HCT116 (cell line): ENCODE measurements around the gene DND1. TPM values are rescaled to one million over a fixed set of nuclear protein-coding genes. Genes with fewer than 3 reads are reported as not detected.

Source experiments
- ATAC-seq: fragments of 200-7000 bp; cut with Tn5 transposase; 2 replicates; pipeline ENCODE4 v1.9.1; 2020; ENCODE audit warnings: mild to moderate bottlenecking, moderate library complexity
- BruUV-seq: library from RNA; stranded (reverse); fragments of 400-500 nt; replicated peaks from 2 replicates; lab custom pipeline; 2021; lab: Mats Ljungman, UMichigan
- CTCF ChIA-PET: fragments of 300-600 bp; sonication (Branson Sonifier 250); formaldehyde crosslinking; loops from one replicate; lab custom pipeline; 2021; ENCODE audit warnings: antibody characterized with exemption; lab: Charles Lee
- POLR2A ChIA-PET: fragments of 300-600, 350-600 bp; sonication (Branson Sonifier 250); formaldehyde crosslinking; loops from one replicate; lab custom pipeline; 2021; ENCODE audit warnings: antibody characterized with exemption; lab: Charles Lee
- RAD21 ChIA-PET, 2 experiments: fragments of 300-600 bp; sonication (Branson Sonifier 250); formaldehyde crosslinking; loops; one replicate each; lab custom pipeline; 2023; ENCODE audit warnings: low total read pairs in 2 of 2; ENCODE audit not compliant: uncharacterized antibody in 2 of 2, unreplicated experiment in 2 of 2, low non-redundant PET in 1 of 2; lab: Charles Lee
- DNase-seq: peaks from one replicate; pipeline ENCODE4 v3.0.0-alpha.2; 2010; ENCODE audit warnings: low read depth, low spot score
- H2AFZ ChIP-seq: fragments of 200-600 bp; shearing (Covaris generic), sonication (generic); 2 replicates; pipeline ENCODE4 v1.6.1; 2017; ENCODE audit warnings: low read depth, mixed run types, mixed read lengths, antibody characterized with exemption, low read length; ENCODE audit not compliant: poor library complexity, severe bottlenecking
- H3K27ac ChIP-seq: 2 replicates; pipeline ENCODE4 v1.5.1; 2012; ENCODE audit warnings: low read depth, low read length
- H3K27me3 ChIP-seq: fragments of 200-600 bp; sonication (generic); 2 replicates; pipeline ENCODE4 v1.6.1; 2016; ENCODE audit warnings: mixed run types, low read length, mixed read lengths; ENCODE audit not compliant: insufficient read depth
- H3K36me3 ChIP-seq, 2 experiments: fragments of 200-500 bp in 1 of 2; fragments of 200-600 bp in 1 of 2; sonication (Bioruptor generic) in 1 of 2; sonication (generic) in 1 of 2; 2 replicates each; pipeline versions ENCODE4 v1.5.1 to v1.6.1; 2014 to 2016; ENCODE audit warnings: low read length in 2 of 2, inconsistent platforms in 1 of 2, mixed read lengths in 1 of 2, mixed run types in 1 of 2; ENCODE audit not compliant: insufficient read depth in 2 of 2, control insufficient read depth in 1 of 2
- H3K4me1 ChIP-seq, 2 experiments: fragments of 200-600 bp in 1 of 2; sonication (generic) in 1 of 2; 2 replicates each; pipeline versions ENCODE4 v1.5.1 to v1.6.1; 2012 to 2017; ENCODE audit warnings: low read length in 2 of 2, inconsistent platforms in 1 of 2, mild to moderate bottlenecking in 1 of 2, mixed read lengths in 1 of 2, mixed run types in 1 of 2, moderate library complexity in 1 of 2; ENCODE audit not compliant: insufficient read depth in 2 of 2, control insufficient read depth in 1 of 2
- H3K4me2 ChIP-seq: fragments of 200-600 bp; sonication (generic); 2 replicates; pipeline ENCODE4 v1.6.1; 2017; ENCODE audit warnings: mixed run types, low read length, mixed read lengths
- H3K4me3 ChIP-seq, 2 experiments: fragments of 200-600 bp in 1 of 2; sonication (generic) in 1 of 2; replicated peaks in 1 of 2; 2 replicates each; pipeline ENCODE4 v1.5.1; 2011 to 2016; ENCODE audit warnings: low read length in 2 of 2, control low read depth in 1 of 2, low read depth in 1 of 2, mild to moderate bottlenecking in 1 of 2, mixed read lengths in 1 of 2, mixed run types in 1 of 2
- H3K79me2 ChIP-seq: fragments of 200-600 bp; sonication (generic); 2 replicates; pipeline ENCODE4 v1.6.1; 2017; ENCODE audit warnings: mild to moderate bottlenecking, mixed run types, low read length, moderate library complexity, mixed read lengths; ENCODE audit not compliant: insufficient read depth
- H3K9ac ChIP-seq: fragments of 200-600 bp; sonication (generic); 2 replicates; pipeline ENCODE4 v1.6.1; 2016; ENCODE audit warnings: low read length, mixed read lengths
- H3K9me2 ChIP-seq: fragments of 200-600 bp; sonication (generic), shearing (Covaris generic); 2 replicates; pipeline ENCODE4 v1.6.1; 2017; ENCODE audit warnings: mixed run types, mild to moderate bottlenecking, moderate library complexity; ENCODE audit not compliant: insufficient read depth
- H3K9me3 ChIP-seq, 2 experiments: fragments of 200-500 bp in 1 of 2; fragments of 200-600 bp in 1 of 2; sonication (Bioruptor generic) in 1 of 2; sonication (generic) in 1 of 2; 2 replicates each; pipeline ENCODE4 v1.6.1; 2014 to 2017; ENCODE audit warnings: low read length in 2 of 2, mixed read lengths in 2 of 2, inconsistent platforms in 1 of 2, low read depth in 1 of 2, mild to moderate bottlenecking in 1 of 2, mixed run types in 1 of 2, moderate library complexity in 1 of 2; ENCODE audit not compliant: control insufficient read depth in 1 of 2, insufficient read depth in 1 of 2
- H4K20me1 ChIP-seq: fragments of 200-600 bp; sonication (generic), shearing (Covaris generic); 2 replicates; pipeline ENCODE4 v1.6.1; 2017; ENCODE audit warnings: mixed run types, mild to moderate bottlenecking, moderate library complexity; ENCODE audit not compliant: insufficient read depth
- CEBPB ChIP-seq: IDR thresholded peaks from 2 replicates; pipeline ENCODE4 v1.6.1; 2012; ENCODE audit warnings: low read depth
- ELF1 ChIP-seq: IDR thresholded peaks from 2 replicates; pipeline ENCODE4 v1.6.1; 2012; ENCODE audit warnings: low read depth, borderline replicate concordance
- EZH2phosphoT487 ChIP-seq: fragments of 200-600 bp; IDR thresholded peaks from 2 replicates; pipeline ENCODE4 v1.6.1; 2018; ENCODE audit warnings: antibody characterized with exemption, borderline replicate concordance
- FOSL1 ChIP-seq: IDR thresholded peaks from 2 replicates; pipeline ENCODE4 v1.6.1; 2012; ENCODE audit warnings: low read depth
- MAX ChIP-seq: IDR thresholded peaks from 2 replicates; pipeline ENCODE4 v1.6.1; 2012
- POLR2AphosphoS5 ChIP-seq: IDR thresholded peaks from 2 replicates; pipeline ENCODE4 v1.6.1; 2011; ENCODE audit warnings: mild to moderate bottlenecking, low read depth, low read length, moderate library complexity
- SIN3A ChIP-seq: IDR thresholded peaks from 2 replicates; pipeline ENCODE4 v1.6.1; 2012; ENCODE audit warnings: low read depth
- SRF ChIP-seq: IDR thresholded peaks from 2 replicates; pipeline ENCODE4 v1.6.1; 2012; ENCODE audit warnings: low read depth
- TCF7L2 ChIP-seq: IDR thresholded peaks from 2 replicates; pipeline ENCODE4 v1.7.0; 2011; ENCODE audit warnings: borderline replicate concordance, inconsistent platforms; ENCODE audit not compliant: insufficient read depth, insufficient read length; ENCODE audit errors: extremely low read depth
- YY1 ChIP-seq: IDR thresholded peaks from 2 replicates; pipeline ENCODE4 v1.6.1; 2011; ENCODE audit warnings: low read length, low read depth, moderate library complexity, mild to moderate bottlenecking; ENCODE audit not compliant: insufficient replicate concordance; ENCODE audit errors: extremely low read depth
- intact Hi-C: fragments of 100-400 bp; cut with micrococcal nuclease; formaldehyde crosslinking; loops from 2 replicates; pipeline ENCODE4 v1.10.0; 2022
- total RNA-seq: library from RNA; stranded (reverse); gene quantifications from one replicate; pipeline ENCODE4 v1.2.1, GENCODE V29; 2021; ENCODE audit not compliant: unreplicated experiment
- TF ChIP-seq, protein P1 (sequence below): IDR thresholded peaks from 2 replicates; pipeline ENCODE4 v1.6.1; 2012; ENCODE audit warnings: low read depth
- TF ChIP-seq, protein P2 (sequence below): IDR thresholded peaks from 2 replicates; pipeline ENCODE4 v1.6.1; 2011; ENCODE audit warnings: mild to moderate bottlenecking, low read length, moderate library complexity; ENCODE audit not compliant: insufficient replicate concordance; ENCODE audit errors: extremely low read depth
- TF ChIP-seq, protein P3 (sequence below), 3 experiments: fragments of 200-600 bp in 1 of 3; sonication (generic) in 1 of 3; IDR thresholded peaks in 2 of 3; conservative IDR thresholded peaks in 1 of 3; 2 replicates each; pipeline ENCODE4 v1.5.1; 2012 to 2017; ENCODE audit warnings: low read depth in 2 of 3, low read length in 2 of 3, antibody characterized with exemption in 1 of 3, borderline replicate concordance in 1 of 3, control low read depth in 1 of 3, mild to moderate bottlenecking in 1 of 3, mixed read lengths in 1 of 3, mixed run types in 1 of 3, moderate library complexity in 1 of 3; ENCODE audit not compliant: insufficient read depth in 1 of 3

Gene DND1
- total RNA-seq, 1 experiment from 2014 or later, result 2.3 TPM

GRCh38 chr5:140642718-140643117 lies 30.7 kb downstream of the DND1 start:
- RAD21 ChIA-PET, result no interaction called here
- POLR2A ChIA-PET, result no interaction called here
- no peak for DNase-seq
- BruUV-seq, result no TSS peak
- H3K9me3 ChIP-seq, result no peaks in the 10 kb centered on the region
- H3K4me1 ChIP-seq, result peaks cover 7 to 19% of the 10 kb centered on the region in 2 experiments
- H4K20me1 ChIP-seq, result no peaks in the 10 kb centered on the region
- no peaks in the 10 kb centered on the region for H3K27me3 ChIP-seq
- H3K79me2 ChIP-seq, result peaks cover 39% of the 10 kb centered on the region
- no peak for TF ChIP-seq SRF
- TF ChIP-seq, protein P1, sequence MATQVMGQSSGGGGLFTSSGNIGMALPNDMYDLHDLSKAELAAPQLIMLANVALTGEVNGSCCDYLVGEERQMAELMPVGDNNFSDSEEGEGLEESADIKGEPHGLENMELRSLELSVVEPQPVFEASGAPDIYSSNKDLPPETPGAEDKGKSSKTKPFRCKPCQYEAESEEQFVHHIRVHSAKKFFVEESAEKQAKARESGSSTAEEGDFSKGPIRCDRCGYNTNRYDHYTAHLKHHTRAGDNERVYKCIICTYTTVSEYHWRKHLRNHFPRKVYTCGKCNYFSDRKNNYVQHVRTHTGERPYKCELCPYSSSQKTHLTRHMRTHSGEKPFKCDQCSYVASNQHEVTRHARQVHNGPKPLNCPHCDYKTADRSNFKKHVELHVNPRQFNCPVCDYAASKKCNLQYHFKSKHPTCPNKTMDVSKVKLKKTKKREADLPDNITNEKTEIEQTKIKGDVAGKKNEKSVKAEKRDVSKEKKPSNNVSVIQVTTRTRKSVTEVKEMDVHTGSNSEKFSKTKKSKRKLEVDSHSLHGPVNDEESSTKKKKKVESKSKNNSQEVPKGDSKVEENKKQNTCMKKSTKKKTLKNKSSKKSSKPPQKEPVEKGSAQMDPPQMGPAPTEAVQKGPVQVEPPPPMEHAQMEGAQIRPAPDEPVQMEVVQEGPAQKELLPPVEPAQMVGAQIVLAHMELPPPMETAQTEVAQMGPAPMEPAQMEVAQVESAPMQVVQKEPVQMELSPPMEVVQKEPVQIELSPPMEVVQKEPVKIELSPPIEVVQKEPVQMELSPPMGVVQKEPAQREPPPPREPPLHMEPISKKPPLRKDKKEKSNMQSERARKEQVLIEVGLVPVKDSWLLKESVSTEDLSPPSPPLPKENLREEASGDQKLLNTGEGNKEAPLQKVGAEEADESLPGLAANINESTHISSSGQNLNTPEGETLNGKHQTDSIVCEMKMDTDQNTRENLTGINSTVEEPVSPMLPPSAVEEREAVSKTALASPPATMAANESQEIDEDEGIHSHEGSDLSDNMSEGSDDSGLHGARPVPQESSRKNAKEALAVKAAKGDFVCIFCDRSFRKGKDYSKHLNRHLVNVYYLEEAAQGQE, result no peak
- no peak for TF ChIP-seq POLR2AphosphoS5
- TF ChIP-seq EZH2phosphoT487, result no peak
- TF ChIP-seq ELF1, result no peak
- TF ChIP-seq MAX, result no peak
- TF ChIP-seq YY1, result no peak
- no peak for TF ChIP-seq FOSL1
- no peak for TF ChIP-seq SIN3A
- TF ChIP-seq TCF7L2, result no peak
- TF ChIP-seq, protein P2, sequence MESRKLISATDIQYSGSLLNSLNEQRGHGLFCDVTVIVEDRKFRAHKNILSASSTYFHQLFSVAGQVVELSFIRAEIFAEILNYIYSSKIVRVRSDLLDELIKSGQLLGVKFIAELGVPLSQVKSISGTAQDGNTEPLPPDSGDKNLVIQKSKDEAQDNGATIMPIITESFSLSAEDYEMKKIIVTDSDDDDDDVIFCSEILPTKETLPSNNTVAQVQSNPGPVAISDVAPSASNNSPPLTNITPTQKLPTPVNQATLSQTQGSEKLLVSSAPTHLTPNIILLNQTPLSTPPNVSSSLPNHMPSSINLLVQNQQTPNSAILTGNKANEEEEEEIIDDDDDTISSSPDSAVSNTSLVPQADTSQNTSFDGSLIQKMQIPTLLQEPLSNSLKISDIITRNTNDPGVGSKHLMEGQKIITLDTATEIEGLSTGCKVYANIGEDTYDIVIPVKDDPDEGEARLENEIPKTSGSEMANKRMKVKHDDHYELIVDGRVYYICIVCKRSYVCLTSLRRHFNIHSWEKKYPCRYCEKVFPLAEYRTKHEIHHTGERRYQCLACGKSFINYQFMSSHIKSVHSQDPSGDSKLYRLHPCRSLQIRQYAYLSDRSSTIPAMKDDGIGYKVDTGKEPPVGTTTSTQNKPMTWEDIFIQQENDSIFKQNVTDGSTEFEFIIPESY, result no peak
- TF ChIP-seq, protein P3, sequence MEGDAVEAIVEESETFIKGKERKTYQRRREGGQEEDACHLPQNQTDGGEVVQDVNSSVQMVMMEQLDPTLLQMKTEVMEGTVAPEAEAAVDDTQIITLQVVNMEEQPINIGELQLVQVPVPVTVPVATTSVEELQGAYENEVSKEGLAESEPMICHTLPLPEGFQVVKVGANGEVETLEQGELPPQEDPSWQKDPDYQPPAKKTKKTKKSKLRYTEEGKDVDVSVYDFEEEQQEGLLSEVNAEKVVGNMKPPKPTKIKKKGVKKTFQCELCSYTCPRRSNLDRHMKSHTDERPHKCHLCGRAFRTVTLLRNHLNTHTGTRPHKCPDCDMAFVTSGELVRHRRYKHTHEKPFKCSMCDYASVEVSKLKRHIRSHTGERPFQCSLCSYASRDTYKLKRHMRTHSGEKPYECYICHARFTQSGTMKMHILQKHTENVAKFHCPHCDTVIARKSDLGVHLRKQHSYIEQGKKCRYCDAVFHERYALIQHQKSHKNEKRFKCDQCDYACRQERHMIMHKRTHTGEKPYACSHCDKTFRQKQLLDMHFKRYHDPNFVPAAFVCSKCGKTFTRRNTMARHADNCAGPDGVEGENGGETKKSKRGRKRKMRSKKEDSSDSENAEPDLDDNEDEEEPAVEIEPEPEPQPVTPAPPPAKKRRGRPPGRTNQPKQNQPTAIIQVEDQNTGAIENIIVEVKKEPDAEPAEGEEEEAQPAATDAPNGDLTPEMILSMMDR (IDR thresholded peaks at IDR 0.05 in 2 of 3, conservative IDR thresholded peaks at IDR 0.05 in 1 of 3; ENCODE audit: borderline replicate concordance in 1 of 3, insufficient read depth in 1 of 3, low read depth in 2 of 3, low read length in 2 of 3), result no peak
- TF ChIP-seq CEBPB, result no peak
- no peak overlapping the region for H3K4me3 ChIP-seq
- intact Hi-C loops, result loop anchor here (10.0 kb wide), 1 partner anchor 388 kb away; no protein-coding TSS in a partner anchor
- H3K9ac ChIP-seq, result no peak overlapping the region
- CTCF ChIA-PET, result no interaction called here
- no peak overlapping the region for H3K27ac ChIP-seq
- no peak overlapping the region for H3K4me2 ChIP-seq
- peaks cover 13 to 29% of the 10 kb centered on the region in 2 experiments for H3K36me3 ChIP-seq
- H3K9me2 ChIP-seq, result no peaks in the 10 kb centered on the region
- no peak for ATAC-seq
- no peak overlapping the region for H2AFZ ChIP-seq
